Measurements from ENCODE around the gene CAMK4.
"Not testable (repeated sequence)": the region's sequence is repeated elsewhere in the genome, so short reads cannot be mapped to it uniquely, and the experiment has no call there.

Gene CAMK4

DNA sequence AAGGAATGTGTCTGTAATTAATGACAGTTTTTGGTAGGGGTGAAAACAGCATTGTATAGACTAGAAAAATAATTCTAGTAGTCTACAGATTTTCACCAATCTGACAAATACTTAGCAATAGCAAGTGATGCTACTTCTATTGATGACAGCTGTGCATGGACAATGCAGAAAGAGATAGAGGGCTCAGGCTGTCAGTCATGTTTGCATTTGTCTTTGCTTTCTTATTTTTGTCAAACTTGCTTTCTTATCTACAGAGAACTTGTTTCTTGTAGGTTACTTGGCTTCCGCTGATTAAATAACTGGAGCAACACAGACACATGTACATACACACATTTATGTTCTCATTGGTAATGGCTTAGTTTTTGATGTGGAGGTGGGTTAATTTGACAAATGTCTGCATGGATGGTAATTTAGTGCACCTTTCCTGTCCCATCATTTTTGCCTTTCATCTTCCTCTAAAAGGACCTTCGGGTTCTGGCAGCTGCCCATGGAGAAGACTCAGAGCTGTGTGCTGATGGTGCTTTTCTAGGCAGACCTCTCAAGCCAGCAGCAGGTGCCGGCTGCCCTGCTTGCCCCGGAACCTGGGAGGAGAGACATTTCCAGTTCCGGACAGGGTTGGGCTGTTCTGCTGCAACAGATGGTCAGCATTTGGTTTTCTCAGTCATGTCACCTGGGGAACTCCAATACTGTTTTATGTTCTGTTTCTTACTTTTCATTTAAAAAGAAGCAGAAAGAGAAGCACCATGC, 28.8 kb downstream of the CAMK4 start:
- Histone ChIP-seq H3K9me3 (ENCODE audit: control insufficient read depth, insufficient read depth, low read length) (no peaks in the 10 kb centered on the region), H3K9me2 (replicated peaks; ENCODE audit: control insufficient read depth, low read length) (no peaks in the 10 kb centered on the region), H3K27me3 (ENCODE audit: control insufficient read depth, low read length) (no peaks in the 10 kb centered on the region), H3K36me3 (ENCODE audit: control insufficient read depth, low read length) (no peaks in the 10 kb centered on the region), H3K27ac (ENCODE audit: low read depth, low read length) (no peak overlapping the region), H4K20me1 (ENCODE audit: control insufficient read depth, insufficient read depth, low read depth, low read length) (no peaks in the 10 kb centered on the region), H3K4me1 (ENCODE audit: control insufficient read depth, low read length) (peaks cover 7% of the 10 kb centered on the region; the same call in 1 of the 2 replicates), H3K79me2 (ENCODE audit: control insufficient read depth, low read length) (no peaks in the 10 kb centered on the region), H3K4me3 (ENCODE audit: low read length) (no peak overlapping the region), H3F3A (ENCODE audit: control insufficient read depth, insufficient read depth) (no peaks in the 10 kb centered on the region), H3K4me2 (ENCODE audit: low read length) (no peak overlapping the region)
- no peak for TF ChIP-seq CTCF (IDR thresholded peaks at IDR 0.05; ENCODE audit: low read depth, low read length, poor library complexity, severe bottlenecking)
- TF ChIP-seq EZH2phosphoT487 (IDR thresholded peaks at IDR 0.05; ENCODE audit: borderline replicate concordance, low read length), result no peak

- H3K9me3 ChIP-seq (ENCODE audit: control insufficient read depth, insufficient read depth, low read length), result no peaks in the 10 kb centered on the region
- no peaks in the 10 kb centered on the region for H3K27me3 ChIP-seq (ENCODE audit: control insufficient read depth, low read length)
- H3K4me3 ChIP-seq (ENCODE audit: low read length), result no peak overlapping the region
- peaks cover 7% of the 10 kb centered on the region; the same call in 1 of the 2 replicates for H3K4me1 ChIP-seq (ENCODE audit: control insufficient read depth, low read length)
- TF ChIP-seq EZH2phosphoT487 (IDR thresholded peaks at IDR 0.05; ENCODE audit: borderline replicate concordance, low read length), result no peak
- no peak for TF ChIP-seq CTCF (IDR thresholded peaks at IDR 0.05; ENCODE audit: low read depth, low read length, poor library complexity, severe bottlenecking)
- no peaks in the 10 kb centered on the region for H3K36me3 ChIP-seq (ENCODE audit: control insufficient read depth, low read length)
- H3K4me2 ChIP-seq (ENCODE audit: low read length), result no peak overlapping the region
- no peak overlapping the region for H3K27ac ChIP-seq (ENCODE audit: low read depth, low read length)
- no peaks in the 10 kb centered on the region for H3K79me2 ChIP-seq (ENCODE audit: control insufficient read depth, low read length)
- H3K9me2 ChIP-seq (replicated peaks; ENCODE audit: control insufficient read depth, low read length), result no peaks in the 10 kb centered on the region
- no peaks in the 10 kb centered on the region for H3F3A ChIP-seq (ENCODE audit: control insufficient read depth, insufficient read depth)
- H4K20me1 ChIP-seq (ENCODE audit: control insufficient read depth, insufficient read depth, low read depth, low read length), result no peaks in the 10 kb centered on the region
Observed at GRCh38 chr5:111254613-111255012, 30.4 kb downstream of the CAMK4 start.

DNA sequence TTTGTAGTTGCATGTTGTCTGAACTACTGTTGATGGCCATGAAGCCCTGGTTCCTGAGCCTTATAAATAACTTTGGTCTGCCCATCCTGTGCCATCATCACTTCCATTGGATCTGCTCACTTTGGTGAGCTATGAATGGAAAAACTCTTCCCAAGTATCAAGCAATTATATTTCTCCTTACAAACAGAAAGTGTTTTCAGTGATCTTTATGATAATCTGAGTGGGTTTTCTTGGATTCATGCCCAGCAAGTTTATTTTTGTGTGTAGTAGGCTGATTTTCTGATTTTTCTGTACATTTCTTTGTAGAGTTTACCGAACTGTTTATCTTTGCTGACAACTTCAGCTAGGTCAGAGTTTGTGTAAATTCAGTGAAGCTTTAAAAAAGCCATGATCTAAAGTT, 31.0 kb downstream of the CAMK4 start:
- no peak overlapping the region for H3K27ac ChIP-seq (ENCODE audit: low read depth, low read length)
- no peaks in the 10 kb centered on the region for H3K36me3 ChIP-seq (ENCODE audit: control insufficient read depth, low read length)
- H4K20me1 ChIP-seq (ENCODE audit: control insufficient read depth, insufficient read depth, low read depth, low read length), result no peaks in the 10 kb centered on the region
- H3K4me3 ChIP-seq (ENCODE audit: low read length), result no peak overlapping the region
- H3K79me2 ChIP-seq (ENCODE audit: control insufficient read depth, low read length), result no peaks in the 10 kb centered on the region
- H3K9me3 ChIP-seq (ENCODE audit: control insufficient read depth, insufficient read depth, low read length), result no peaks in the 10 kb centered on the region
- H3F3A ChIP-seq (ENCODE audit: control insufficient read depth, insufficient read depth), result no peaks in the 10 kb centered on the region
- no peaks in the 10 kb centered on the region for H3K9me2 ChIP-seq (replicated peaks; ENCODE audit: control insufficient read depth, low read length)
- H3K4me2 ChIP-seq (ENCODE audit: low read length), result no peak overlapping the region
- no peak for TF ChIP-seq EZH2phosphoT487 (IDR thresholded peaks at IDR 0.05; ENCODE audit: borderline replicate concordance, low read length)
- H3K4me1 ChIP-seq (ENCODE audit: control insufficient read depth, low read length), result peaks cover 7% of the 10 kb centered on the region; the same call in 1 of the 2 replicates
- H3K27me3 ChIP-seq (ENCODE audit: control insufficient read depth, low read length), result no peaks in the 10 kb centered on the region

DNA sequence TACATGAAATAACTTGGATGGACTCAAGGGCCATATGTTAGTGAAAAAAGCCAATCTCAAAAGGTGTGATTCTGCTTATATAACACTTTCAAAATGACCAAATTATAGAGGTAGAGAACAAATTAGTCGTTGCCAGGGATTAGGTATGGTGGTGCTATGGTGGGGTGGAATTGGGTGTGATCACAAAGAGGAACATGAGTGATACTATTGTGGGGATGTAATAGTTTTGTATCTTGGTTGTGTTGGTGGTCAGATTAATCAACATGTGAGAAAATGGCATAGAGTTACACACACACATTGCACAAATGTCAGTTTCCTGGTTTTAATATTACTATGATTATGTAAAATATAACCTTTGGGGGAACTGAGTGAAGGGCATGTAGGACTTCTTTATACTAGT, 31.9 kb downstream of the CAMK4 start:
- H3K79me2 ChIP-seq (ENCODE audit: control insufficient read depth, low read length), result no peaks in the 10 kb centered on the region
- no peak overlapping the region for H3K4me3 ChIP-seq (ENCODE audit: low read length)
- H3K27ac ChIP-seq (ENCODE audit: low read depth, low read length), result no peak overlapping the region

GRCh38 chr5:111257610-111258009, 33.4 kb downstream of the CAMK4 start:
- not testable (repeated sequence) for H3K79me2 ChIP-seq (ENCODE audit: control insufficient read depth, low read length); H3K27me3 ChIP-seq (ENCODE audit: control insufficient read depth, low read length); H3K4me3 ChIP-seq (ENCODE audit: low read length); H3K4me2 ChIP-seq (ENCODE audit: low read length); H3F3A ChIP-seq (ENCODE audit: control insufficient read depth, insufficient read depth); H3K4me1 ChIP-seq (ENCODE audit: control insufficient read depth, low read length); H3K27ac ChIP-seq (ENCODE audit: low read depth, low read length); H3K9me3 ChIP-seq (ENCODE audit: control insufficient read depth, insufficient read depth, low read length); H3K9me2 ChIP-seq (replicated peaks; ENCODE audit: control insufficient read depth, low read length); H3K36me3 ChIP-seq (ENCODE audit: control insufficient read depth, low read length); H4K20me1 ChIP-seq (ENCODE audit: control insufficient read depth, insufficient read depth, low read depth, low read length)

More for the DNA sequence above, 31.9 kb downstream of the CAMK4 start:
- Histone ChIP-seq H3K9me2 (replicated peaks; ENCODE audit: control insufficient read depth, low read length) (no peaks in the 10 kb centered on the region), H3K36me3 (ENCODE audit: control insufficient read depth, low read length) (no peaks in the 10 kb centered on the region), H3K4me2 (ENCODE audit: low read length) (no peak overlapping the region), H3K9me3 (ENCODE audit: control insufficient read depth, insufficient read depth, low read length) (no peaks in the 10 kb centered on the region), H4K20me1 (ENCODE audit: control insufficient read depth, insufficient read depth, low read depth, low read length) (no peaks in the 10 kb centered on the region), H3K4me1 (ENCODE audit: control insufficient read depth, low read length) (peaks cover 7% of the 10 kb centered on the region; the same call in 1 of the 2 replicates), H3F3A (ENCODE audit: control insufficient read depth, insufficient read depth) (no peaks in the 10 kb centered on the region), H3K27me3 (ENCODE audit: control insufficient read depth, low read length) (no peaks in the 10 kb centered on the region)
- no peak for TF ChIP-seq EZH2phosphoT487 (IDR thresholded peaks at IDR 0.05; ENCODE audit: borderline replicate concordance, low read length)
- TF ChIP-seq CTCF (IDR thresholded peaks at IDR 0.05; ENCODE audit: low read depth, low read length, poor library complexity, severe bottlenecking), result no peak
